NCI-H2227 treated with DMSO at 0.1 percent for 48 hours (cell line): ENCODE results near the gene NRDC.
"Not testable (repeated sequence)": the region's sequence is repeated elsewhere in the genome, so short reads cannot be mapped to it uniquely, and the experiment has no call there.

Experiments used
- DNase-seq: peaks from one replicate; lab custom pipeline; 2025; lab: John Stamatoyannopoulos, UW

Gene NRDC

DNA sequence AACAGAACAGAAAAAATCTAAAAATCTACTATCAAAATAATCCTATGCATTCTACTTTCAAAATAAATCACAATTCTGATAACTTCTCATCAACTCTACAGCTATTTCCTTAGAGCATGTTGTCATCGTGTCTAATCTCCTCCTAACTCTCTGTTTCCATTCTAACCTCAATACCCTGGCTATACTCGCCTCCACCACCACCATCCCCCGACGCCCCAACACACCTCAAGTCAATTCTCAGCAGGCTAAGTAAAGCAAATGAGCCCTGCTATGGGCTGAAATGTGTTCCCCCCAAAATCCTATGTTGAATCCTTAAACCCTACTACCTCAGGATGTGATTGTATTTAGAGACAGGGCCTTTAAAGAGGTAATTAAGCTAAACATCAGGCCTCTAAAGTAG, 34.6 kb downstream of the NRDC start:
- no peak for DNase-seq

DNA sequence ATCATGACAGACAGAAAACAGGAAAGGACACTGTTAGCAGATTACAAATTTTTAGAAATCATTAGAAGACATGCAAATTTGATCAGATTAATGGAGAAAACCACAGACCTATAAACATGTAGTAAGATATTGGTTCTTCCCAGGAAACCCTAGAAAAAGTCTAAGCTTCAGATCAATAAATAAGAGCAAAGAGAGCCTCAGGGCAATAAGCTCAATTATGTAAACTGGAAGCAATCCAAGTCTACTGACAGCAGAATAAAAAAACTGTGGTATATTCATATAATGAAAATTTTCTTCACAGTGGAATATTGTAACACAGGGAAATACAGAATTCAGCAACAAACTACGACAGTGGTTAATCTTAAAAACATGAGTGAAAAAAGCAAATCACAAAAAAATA, 36.3 kb downstream of the NRDC start:
- no peak for DNase-seq

DNA sequence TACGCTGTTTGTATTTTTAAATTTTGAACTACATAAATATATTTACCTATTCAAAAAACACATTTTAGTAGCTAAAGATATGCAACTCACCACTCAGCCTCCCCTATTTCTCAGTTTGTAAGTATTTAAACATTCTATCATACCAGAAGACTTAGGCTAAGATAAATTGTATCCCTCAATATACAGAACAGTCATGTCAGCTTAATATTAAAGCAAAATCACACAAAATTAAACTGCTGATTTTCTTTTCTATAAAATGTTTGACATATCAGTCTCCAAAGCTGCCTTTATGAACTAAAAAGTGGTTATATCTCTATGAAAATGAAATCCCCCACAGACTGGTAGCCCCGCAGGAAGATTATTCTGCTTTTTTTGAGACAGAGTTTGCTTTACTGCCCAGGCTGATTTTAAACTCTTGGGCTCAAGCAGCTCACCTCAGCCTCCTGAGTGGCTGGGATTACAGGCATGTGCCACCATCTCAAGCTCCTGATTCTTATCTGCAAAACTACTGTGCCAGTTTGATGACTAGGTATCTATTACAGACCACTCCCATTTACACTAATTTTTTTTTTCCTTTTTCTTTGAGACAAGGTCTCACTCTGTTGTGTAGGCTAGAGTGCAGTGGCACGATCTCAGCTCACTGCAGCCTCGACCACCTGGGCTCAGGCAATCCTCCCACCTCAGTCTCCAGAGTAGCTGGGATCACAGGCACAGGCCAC, 37.6 kb downstream of the NRDC start:
- no peak for DNase-seq

DNA sequence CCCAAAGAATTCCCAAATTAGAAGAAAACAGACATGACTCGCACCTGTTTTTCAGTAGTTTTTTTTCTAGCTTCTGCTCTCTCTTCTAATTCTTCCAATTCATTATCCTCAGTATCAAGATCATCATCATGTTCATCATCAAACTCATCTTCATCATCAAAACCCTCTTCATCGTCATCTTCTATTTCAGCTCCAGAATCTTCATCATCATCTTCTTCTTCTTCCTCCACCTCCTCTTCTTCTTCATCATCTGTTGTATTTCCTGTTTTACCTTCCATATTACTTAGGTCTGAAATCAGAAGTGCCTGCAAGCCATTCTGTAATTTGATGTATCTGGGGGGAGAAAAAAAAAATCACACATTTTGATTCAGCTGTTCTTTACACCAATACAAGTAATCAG, 38.3 kb downstream of the NRDC start:
- DNase-seq: no peak

DNA sequence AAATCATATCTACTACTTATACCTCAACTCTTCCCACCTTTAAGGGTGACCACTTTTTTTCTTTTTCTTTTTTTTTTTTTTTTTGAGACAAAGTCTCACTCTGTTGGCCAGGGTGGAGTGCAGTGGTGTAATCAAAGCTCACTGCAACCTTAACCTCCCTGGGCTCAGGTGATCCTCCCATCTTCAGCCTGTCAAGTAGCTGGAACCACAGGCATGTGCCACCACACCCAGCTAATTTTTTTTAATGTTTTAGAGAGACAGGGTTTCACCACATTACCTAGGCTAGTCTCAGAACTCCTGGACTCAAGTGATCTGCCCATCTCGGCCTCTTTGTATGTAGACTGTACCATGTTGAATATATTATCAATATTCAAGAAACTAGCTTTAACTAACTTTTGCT, 39.4 kb downstream of the NRDC start:
- DNase-seq: no peak

DNA sequence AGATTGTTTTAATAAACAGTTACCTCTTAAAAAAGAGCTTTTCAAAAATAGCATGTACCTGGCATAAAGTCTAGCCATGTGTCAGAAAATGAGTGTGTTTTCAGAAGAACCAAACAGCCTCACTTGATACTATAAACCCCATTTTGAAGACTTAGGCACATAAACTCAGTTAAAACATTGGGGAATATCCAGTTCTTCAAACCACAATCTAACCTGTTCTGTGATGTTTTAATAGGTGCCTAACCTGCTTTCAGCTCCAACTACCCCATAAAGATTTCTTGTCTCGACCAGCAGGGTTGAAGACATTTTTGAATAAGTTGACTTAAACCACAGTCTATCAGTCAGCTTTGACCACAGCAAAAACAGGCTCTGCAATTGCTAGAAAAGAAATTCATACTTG, 41.3 kb downstream of the NRDC start:
- no peak for DNase-seq

DNA sequence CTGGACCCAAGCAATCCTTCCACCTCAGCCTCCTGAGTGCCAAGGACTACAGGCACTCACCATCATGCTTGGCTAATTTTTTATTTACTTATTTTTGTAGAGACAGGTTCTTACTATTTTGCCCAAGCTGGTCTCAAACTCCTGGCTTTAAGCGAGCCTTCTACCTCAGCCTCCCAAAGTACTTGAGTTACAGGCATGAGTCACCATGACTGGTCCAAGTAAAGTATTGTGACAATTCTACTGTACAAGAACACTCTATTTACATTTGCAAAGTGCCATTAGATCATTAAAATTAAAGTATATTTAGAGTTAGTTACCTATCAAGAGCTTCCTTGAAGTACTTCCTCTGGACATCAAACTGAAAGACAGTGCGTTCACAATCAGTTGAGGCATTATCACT, 44.8 kb downstream of the NRDC start:
- DNase-seq: no peak

DNA sequence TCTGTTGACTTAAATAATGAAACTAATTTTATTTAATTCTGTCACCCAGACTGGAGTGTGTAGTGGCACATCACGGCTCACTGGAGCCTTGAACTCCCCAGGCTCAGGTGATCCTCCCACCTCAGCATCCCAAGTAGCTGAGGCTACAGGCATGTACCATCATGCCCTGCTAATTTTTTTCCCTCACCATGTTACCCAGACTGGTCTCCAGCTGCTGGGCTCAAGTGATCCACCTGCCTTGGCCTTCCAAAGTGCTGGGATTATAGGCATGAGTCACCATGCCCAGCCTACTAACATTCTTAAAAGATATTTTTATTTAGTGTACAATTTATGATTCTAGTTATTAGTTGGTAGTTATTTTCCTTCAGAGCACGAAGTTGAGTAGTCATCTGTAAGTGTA, 49.5 kb downstream of the NRDC start:
- DNase-seq: no peak

DNA sequence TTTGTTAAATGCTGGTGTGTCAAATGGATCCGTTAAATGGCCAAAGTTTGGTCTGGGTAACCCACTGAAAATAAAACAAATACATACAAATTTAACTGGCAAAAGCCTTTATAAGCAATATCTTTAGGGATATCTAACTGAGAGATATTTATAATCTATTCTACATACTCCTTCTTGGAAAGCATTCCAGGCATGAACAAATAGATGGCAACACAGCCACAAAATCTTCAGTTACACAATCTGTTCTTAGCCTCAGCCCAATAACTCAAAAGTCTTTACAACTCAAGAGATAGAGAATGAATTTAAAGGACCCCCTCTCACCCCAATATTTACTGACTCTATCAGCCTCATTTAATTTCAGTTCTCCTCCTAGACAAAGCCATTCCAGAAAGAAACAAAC, 58.7 kb downstream of the NRDC start:
- no peak for DNase-seq

DNA sequence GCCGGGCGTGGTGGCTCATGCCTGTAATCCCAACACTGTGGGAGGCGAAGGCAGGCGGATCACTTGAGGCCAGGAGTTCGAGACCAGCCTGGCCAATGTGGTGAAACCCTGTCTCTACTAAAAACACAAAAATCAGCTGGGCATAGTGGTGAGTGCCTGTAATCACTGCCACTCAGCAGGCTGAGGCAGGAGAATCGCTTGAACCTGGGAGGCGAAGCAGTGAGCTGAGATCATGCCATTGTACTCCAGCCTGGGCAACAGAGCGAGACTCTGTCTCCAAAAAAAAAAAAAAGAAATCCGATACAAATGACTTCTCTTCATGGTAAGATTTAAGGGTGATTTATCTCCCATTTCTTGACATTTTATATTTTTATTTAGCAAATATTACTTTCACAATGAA, 59.5 kb downstream of the NRDC start:
- DNase-seq: not testable (repeated sequence)

DNA sequence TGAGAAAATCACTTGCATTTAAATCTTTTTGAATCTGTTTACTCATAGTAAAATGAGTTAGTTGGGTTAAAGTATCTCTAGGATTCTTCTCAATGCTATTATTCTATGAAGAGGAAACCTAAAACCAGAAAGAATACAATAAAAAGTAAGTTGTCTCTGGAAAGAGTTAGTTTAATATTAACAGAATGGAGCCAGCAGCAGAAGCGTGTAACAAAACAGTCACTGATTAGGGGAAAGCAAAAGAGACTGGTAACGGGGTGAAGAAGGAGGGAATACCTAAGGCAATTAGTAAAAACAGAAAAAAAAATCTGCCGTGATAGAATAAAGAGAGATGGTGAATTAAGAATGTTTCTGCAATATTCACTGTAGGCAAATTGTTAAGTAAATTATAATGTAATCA, 60.0 kb downstream of the NRDC start:
- no peak for DNase-seq

DNA sequence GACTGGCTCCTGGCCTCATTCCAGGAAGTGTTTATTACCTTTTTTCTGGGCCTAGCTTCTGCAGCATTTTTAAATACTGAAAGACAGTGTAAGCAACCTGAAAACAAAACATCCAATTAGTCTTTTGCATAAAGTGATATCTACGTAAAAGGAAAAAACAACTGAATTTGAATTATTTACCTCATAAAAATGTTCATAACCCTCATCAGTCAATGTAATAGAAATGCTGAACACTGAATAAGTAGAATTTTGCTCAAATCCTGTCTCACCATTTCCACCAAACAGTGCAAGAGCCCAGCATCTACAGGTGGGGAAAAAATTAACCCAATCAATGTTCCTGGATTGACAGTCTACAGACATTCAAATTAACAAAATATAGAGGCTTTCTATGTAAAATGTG, 64.0 kb downstream of the NRDC start:
- DNase-seq: no peak

DNA sequence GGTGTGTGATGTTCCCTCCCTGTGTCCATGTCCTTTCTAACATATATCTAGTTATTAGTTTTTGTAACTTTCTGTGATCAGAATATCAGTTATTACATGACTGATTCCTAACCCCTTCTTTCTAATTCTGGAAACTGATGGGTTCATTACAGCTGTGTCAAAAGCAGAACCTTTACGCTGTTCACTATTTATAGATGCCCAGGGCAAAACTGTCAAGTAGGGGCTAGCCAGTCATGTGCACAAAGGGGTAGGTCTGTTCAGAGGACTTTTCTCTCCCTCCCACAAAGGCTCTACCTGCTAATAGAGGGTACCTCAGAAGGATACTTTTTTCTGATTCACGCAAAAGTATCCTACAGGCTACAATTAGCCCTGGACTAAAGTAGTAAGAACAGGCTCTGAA, 79.2 kb downstream of the NRDC start:
- no peak for DNase-seq

DNA sequence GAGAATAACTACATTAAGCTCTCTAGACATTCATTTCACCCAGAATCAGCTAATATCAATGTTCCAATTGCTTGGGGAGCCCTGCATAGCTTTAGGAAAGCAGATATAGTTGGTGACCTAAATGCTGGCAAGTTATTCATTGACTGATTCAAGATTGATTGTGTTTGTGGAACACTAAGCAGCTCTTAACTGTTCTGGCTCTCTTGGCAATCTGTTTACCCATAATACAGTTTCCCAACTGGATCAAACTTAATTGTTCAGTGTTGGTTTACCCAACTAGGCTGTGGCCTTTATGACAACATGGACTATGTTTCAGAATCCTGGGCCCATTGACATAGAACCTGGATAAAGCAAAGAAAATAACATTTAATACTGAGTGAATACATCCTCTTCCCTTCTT, 83.7 kb downstream of the NRDC start:
- DNase-seq: no peak

DNA sequence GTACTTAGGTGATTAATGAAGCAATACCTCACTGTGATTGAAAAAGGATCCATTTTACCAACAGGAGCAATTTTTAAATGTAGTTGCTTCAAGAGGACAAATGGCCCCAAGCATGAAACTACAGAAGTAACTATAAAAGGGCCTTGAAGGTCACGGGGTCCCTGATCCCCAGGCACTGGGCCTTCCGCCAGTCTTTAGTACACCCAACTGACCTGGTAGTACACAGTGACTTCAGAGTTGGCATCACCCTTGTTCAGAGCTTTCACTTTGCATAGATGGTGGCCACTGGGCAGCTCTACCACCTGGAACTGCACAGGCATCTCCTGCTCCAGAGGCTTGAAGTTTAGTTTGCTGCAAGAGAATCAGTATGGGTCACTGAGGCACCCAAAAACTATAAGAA, 84.3 kb downstream of the NRDC start:
- no peak for DNase-seq

DNA sequence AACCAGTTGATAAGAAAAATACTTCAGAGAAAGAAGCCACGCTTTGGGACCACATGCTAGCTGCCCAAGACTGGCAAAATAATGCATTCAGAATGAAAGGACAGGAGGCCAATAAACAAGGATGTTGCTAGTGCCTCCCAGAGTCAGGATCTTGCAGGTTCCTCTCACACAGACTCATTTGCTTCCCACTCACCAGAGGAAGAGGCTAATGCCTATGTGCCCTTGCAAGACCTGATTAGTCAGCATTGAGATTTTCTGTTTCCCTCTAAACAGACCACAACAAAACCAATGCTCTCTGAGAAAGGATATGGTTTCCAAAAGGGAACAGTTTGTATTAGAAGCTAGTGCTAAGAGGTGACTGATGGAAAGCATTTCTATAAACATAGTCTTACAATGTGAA, 85.7 kb downstream of the NRDC start:
- DNase-seq: no peak

DNA sequence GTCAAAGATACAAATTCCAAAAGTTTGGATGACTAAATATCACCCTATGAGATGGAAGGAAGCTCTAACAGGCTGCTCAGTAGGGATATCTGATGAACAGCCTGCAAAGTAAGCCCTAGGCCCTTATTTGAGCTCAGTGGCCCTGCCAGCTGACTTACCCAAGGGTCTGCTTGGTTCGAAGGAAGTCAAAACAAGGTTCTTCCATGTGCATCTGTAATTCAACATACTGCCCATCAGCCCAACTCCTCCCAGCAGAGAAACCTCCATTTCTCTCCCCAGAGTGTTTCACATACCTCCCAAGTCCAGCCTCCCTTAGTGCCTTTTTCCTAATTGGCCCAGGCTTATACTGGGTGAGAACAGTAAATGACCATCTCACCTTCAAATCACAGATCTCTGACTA, 86.6 kb downstream of the NRDC start:
- DNase-seq: no peak

DNA sequence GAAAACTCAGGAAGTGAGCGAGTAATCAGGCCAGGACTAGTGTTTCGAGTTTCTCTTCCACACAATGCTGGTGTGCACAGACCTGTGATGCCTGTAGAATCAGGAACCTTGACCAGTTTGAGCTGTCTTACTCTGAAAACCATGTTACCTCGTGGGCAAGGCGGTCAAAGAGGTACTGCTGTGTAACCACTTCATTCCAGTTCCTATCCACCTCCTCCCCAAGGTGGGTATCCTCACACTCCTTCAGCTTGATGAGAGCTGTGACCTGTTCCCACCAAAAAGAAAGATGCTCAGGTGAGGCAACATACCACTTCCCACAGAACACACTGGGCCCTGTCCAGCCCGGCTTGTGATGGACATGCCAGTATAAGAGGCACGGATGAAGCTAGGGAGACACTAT, 88.1 kb downstream of the NRDC start:
- DNase-seq: no peak

DNA sequence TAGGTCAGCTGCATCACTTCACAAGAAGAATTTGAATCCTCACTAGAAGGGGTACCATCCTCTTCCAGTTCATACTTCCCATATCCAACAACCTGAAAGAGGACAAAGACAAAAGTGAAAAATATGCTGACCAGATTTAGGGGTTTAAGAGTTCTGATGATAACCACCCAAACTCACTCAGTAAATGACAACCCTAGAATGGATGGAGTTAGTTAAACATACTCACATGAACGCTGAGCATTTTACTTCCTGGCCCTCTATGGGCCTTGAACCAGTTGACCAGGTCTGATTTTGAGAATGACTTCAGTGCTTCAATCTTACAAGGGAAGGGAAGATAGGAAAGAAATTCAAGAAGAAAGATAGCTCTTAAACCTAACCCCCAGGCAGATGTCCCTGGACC, 89.2 kb downstream of the NRDC start:
- no peak for DNase-seq

DNA sequence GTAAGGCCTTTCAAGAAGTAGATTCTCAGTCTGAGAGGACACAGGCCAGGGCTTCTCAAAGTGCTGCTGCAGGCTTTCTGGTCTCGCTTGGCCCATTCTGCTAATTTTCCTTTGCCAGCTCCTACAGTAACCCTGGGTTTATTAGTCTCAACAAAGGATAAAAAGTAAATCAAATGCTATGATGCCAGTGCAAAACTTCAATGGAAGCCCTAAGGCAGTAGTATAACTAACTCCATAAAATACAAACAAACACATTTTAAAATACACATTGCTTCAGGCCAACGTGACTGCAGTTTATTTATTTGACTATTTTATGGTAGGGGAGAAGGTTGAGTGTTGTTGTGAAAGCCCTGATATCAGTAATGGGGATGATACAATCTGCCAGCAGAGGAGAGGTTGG, 89.6 kb downstream of the NRDC start:
- DNase-seq: no peak

DNA sequence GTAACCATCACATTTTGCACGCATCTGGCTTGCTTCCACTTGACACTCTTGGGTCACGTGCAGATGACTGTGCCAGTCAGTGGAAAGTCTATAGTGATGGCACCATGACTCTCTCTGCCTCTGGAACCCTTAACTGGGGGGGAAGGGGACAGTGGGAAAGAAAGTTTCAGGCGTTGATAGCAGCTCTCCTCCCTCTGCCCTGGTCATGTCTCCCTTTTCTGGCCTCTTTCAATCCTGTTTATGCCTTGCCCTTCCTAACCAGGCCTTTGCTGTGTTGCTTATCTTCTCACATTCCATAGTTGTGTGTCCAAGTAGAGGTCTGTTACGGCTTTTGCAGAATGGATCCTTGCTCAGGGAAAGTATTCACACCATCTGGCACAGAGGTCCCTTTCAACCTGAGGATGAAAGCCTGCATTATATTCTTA, 93.5 kb downstream of the NRDC start:
- no peak for DNase-seq

DNA sequence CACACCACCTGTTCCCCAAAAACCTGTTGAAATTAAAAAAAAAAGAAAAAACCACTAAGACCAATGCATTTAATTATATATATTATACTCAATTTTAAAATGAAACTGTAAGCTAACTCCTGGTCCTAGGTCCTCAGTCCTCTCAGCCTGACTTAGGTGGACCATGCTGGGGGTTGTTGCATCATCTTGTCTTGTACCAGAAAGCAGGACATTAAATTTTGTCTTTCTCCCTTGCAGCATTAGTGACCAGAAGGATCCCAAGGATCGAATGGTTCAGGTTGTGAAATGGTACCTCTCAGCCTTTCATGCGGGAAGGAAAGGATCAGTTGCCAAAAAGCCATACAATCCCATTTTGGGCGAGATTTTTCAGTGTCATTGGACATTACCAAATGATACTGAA, 97.6 kb downstream of the NRDC start:
- DNase-seq: no peak

DNA sequence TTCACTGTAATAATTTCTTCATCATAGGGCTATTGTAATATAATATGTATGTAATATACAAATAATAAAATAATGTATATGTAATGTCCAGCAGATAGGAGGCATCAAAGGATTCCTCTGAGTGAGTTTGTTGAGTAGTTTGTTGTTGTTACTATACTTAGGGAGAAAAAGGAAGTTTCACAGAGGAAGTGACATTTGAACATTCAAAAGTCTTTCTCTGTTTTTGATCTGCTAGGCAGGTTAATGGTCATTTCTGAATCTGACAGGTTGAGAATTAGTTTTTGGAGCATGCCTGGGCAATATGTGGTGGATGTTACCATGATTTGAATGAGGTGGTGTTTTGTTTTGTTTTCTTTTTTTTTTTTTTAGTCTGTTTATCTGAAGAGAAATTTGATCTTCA, 102.1 kb downstream of the NRDC start:
- no peak for DNase-seq

DNA sequence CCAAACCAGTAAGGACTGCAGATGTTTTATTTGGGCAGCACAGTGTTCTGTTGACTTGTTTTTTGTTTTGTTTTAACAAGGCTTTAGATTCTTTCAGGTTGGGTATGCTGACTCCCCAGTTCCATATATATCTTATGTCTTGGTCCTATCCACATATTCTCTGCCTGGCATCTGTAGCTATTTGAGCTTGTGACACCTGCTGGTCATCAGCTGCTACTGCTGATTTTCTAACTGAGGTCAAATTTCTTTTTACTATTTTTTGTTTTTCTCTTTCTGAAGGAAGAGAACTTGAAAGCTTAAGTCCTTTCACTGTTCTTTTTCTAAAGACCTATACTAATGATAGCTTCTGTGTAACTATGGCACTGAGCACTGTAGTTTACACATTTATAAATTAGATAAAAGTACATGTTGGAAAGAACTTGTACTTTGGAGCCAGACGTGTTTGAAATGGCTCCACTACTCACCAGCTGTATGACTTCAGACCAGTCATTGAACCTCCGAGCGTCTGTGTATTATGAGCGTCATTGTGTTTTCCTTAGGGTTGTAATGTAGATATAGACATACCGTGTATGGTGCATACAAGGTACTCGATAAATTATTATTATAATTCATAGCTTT, 109.4 kb downstream of the NRDC start:
- DNase-seq: peak; percentile 40
